H9 (cell line): ENCODE measurements around the gene NPTN. TPM values are rescaled to one million over a fixed set of nuclear protein-coding genes. Genes with fewer than 3 reads are reported as not detected.

Experiments used
- DNase-seq: peaks from one replicate; pipeline ENCODE4 v3.0.0-alpha.2; 2017
- H2AFZ ChIP-seq: one replicate; pipeline ENCODE4 v1.6.1; 2013; ENCODE audit warnings: mild to moderate bottlenecking, low read length, control low read depth, moderate library complexity
- H2AK5ac ChIP-seq: 2 replicates; pipeline ENCODE4 v1.6.1; 2013; ENCODE audit warnings: low read length, control low read depth, mixed read lengths; ENCODE audit not compliant: insufficient read length
- H2BK120ac ChIP-seq: one replicate; pipeline ENCODE4 v1.6.1; 2013; ENCODE audit warnings: low read depth, mild to moderate bottlenecking, low read length, control low read depth, inconsistent platforms; ENCODE audit not compliant: poor library complexity, severe bottlenecking
- H2BK12ac ChIP-seq: 2 replicates; pipeline ENCODE4 v1.6.1; 2013; ENCODE audit warnings: low read length, control low read depth, mixed read lengths, low read depth; ENCODE audit not compliant: insufficient read length
- H2BK15ac ChIP-seq: 2 replicates; pipeline ENCODE4 v1.6.1; 2013; ENCODE audit warnings: low read depth, low read length, control low read depth
- H2BK20ac ChIP-seq: one replicate; pipeline ENCODE4 v1.6.1; 2013; ENCODE audit warnings: low read depth, mild to moderate bottlenecking, low read length, control low read depth, inconsistent platforms; ENCODE audit not compliant: poor library complexity, severe bottlenecking
- H2BK5ac ChIP-seq: 2 replicates; pipeline ENCODE4 v1.6.1; 2013; ENCODE audit warnings: low read length, control low read depth, mixed read lengths; ENCODE audit not compliant: insufficient read length
- H3K14ac ChIP-seq: 2 replicates; pipeline ENCODE4 v1.6.1; 2013; ENCODE audit warnings: low read length, control low read depth; ENCODE audit not compliant: insufficient read depth
- H3K18ac ChIP-seq: 2 replicates; pipeline ENCODE4 v1.6.1; 2013; ENCODE audit warnings: low read depth, mild to moderate bottlenecking, mixed read lengths, low read length, control low read depth; ENCODE audit not compliant: insufficient read length
- H3K23ac ChIP-seq: 2 replicates; pipeline ENCODE4 v1.6.1; 2013; ENCODE audit warnings: low read length, control low read depth, mixed read lengths, low read depth; ENCODE audit not compliant: insufficient read length
- H3K23me2 ChIP-seq: 2 replicates; pipeline ENCODE4 v1.6.1; 2013; ENCODE audit warnings: low read depth, mild to moderate bottlenecking, mixed read lengths, low read length, control low read depth; ENCODE audit not compliant: insufficient read length, poor library complexity, severe bottlenecking
- H3K27ac ChIP-seq: 2 replicates; pipeline ENCODE4 v1.5.1; 2013; ENCODE audit warnings: low read length, control low read depth, mixed read lengths, low read depth; ENCODE audit not compliant: insufficient read length
- H3K27me3 ChIP-seq: 2 replicates; pipeline ENCODE4 v1.6.1; 2013; ENCODE audit warnings: low read length, control low read depth, inconsistent platforms; ENCODE audit not compliant: insufficient read depth
- H3K4ac ChIP-seq: 2 replicates; pipeline ENCODE4 v1.6.1; 2013; ENCODE audit warnings: low read depth, mild to moderate bottlenecking, control low read depth, inconsistent platforms, low read length, moderate library complexity
- H3K4me1 ChIP-seq: 2 replicates; pipeline ENCODE4 v1.6.1; 2013; ENCODE audit warnings: low read length, control low read depth, inconsistent platforms; ENCODE audit not compliant: insufficient read depth
- H3K4me2 ChIP-seq: 2 replicates; pipeline ENCODE4 v1.6.1; 2013; ENCODE audit warnings: low read length, control low read depth, mixed read lengths; ENCODE audit not compliant: insufficient read length, insufficient read depth
- H3K56ac ChIP-seq: 2 replicates; pipeline ENCODE4 v1.6.1; 2013; ENCODE audit warnings: low read depth, mild to moderate bottlenecking, mixed read lengths, low read length, control low read depth; ENCODE audit not compliant: insufficient read length
- H3K79me1 ChIP-seq: 2 replicates; pipeline ENCODE4 v1.6.1; 2013; ENCODE audit warnings: low read depth, mild to moderate bottlenecking, moderate library complexity, low read length, control low read depth, inconsistent platforms; ENCODE audit not compliant: insufficient read depth, poor library complexity, severe bottlenecking
- H3K79me2 ChIP-seq: 2 replicates; pipeline ENCODE4 v1.6.1; 2013; ENCODE audit warnings: low read length, control low read depth, inconsistent platforms; ENCODE audit not compliant: insufficient read depth
- H3K9ac ChIP-seq: 2 replicates; pipeline ENCODE4 v1.6.1; 2013; ENCODE audit warnings: low read length, control low read depth, mixed read lengths; ENCODE audit not compliant: insufficient read length; ENCODE audit errors: extremely low read depth
- H3K9me3 ChIP-seq: one replicate; pipeline ENCODE4 v1.6.1; 2013; ENCODE audit warnings: low read depth, low read length, inconsistent platforms; ENCODE audit not compliant: control insufficient read depth
- H3T11ph ChIP-seq: one replicate; pipeline ENCODE4 v1.6.1; 2013; ENCODE audit warnings: mild to moderate bottlenecking, low read length, control low read depth, inconsistent platforms
- H4K20me1 ChIP-seq: one replicate; pipeline ENCODE4 v1.6.1; 2013; ENCODE audit not compliant: control insufficient read depth, insufficient read length, insufficient read depth
- H4K5ac ChIP-seq: 2 replicates; pipeline ENCODE4 v1.6.1; 2013; ENCODE audit warnings: low read depth, mild to moderate bottlenecking, mixed read lengths, low read length, control low read depth; ENCODE audit not compliant: insufficient read length
- H4K8ac ChIP-seq: replicated peaks from 2 replicates; pipeline ENCODE4 v1.6.1; 2013; ENCODE audit warnings: low read length, control low read depth, mixed read lengths, low read depth; ENCODE audit not compliant: insufficient read length
- H4K91ac ChIP-seq: 2 replicates; pipeline ENCODE4 v1.6.1; 2013; ENCODE audit warnings: low read depth, mild to moderate bottlenecking, moderate library complexity, mixed read lengths, low read length, control low read depth; ENCODE audit not compliant: insufficient read length
- H3K27ac Mint-ChIP-seq, 3 experiments: 2 replicates in 2 of 3; 3 replicates in 1 of 3; pipeline ENCODE4 v1.8.0; 2020 to 2021; ENCODE audit warnings: mixed read lengths in 3 of 3, mild to moderate bottlenecking in 1 of 3, moderate library complexity in 1 of 3
- H3K27me3 Mint-ChIP-seq: 2 replicates; pipeline ENCODE4 v1.8.0; 2021; ENCODE audit warnings: low read depth, mild to moderate bottlenecking, moderate library complexity, mixed read lengths
- H3K36me3 Mint-ChIP-seq, 3 experiments: 2 replicates in 2 of 3; 3 replicates in 1 of 3; pipeline ENCODE4 v1.8.0; 2020 to 2021; ENCODE audit warnings: low read depth in 3 of 3, mixed read lengths in 3 of 3; ENCODE audit not compliant: insufficient read depth in 1 of 3
- H3K4me1 Mint-ChIP-seq, 2 experiments: 2 replicates each; pipeline ENCODE4 v1.8.0; 2020; ENCODE audit warnings: mixed read lengths in 2 of 2
- H3K4me3 Mint-ChIP-seq, 2 experiments: 2 replicates in 1 of 2; 3 replicates in 1 of 2; pipeline ENCODE4 v1.8.0; 2020 to 2021; ENCODE audit warnings: mild to moderate bottlenecking in 2 of 2, mixed read lengths in 2 of 2, moderate library complexity in 1 of 2
- H3K9me3 Mint-ChIP-seq, 2 experiments: 2 replicates in 1 of 2; 3 replicates in 1 of 2; pipeline ENCODE4 v1.8.0; 2020; ENCODE audit warnings: mild to moderate bottlenecking in 2 of 2, mixed read lengths in 2 of 2, moderate library complexity in 1 of 2
- WGBS: extraction: QIAGEN DNeasy Blood & Tissue Kit; methylation state at CpG from one replicate; pipeline ENCODE4 v1.1.7; 2013; ENCODE audit warnings: missing lambda C conversion rate, low lambda C conversion rate, mixed read lengths; ENCODE audit not compliant: insufficient read length; ENCODE audit errors: extremely low coverage; 5-methylcytosine and 5-hydroxymethylcytosine counted together
- total RNA-seq: library from RNA; stranded (reverse); gene quantifications from 2 replicates; pipeline ENCODE4 v1.2.1, GENCODE V29; 2021
- TF ChIP-seq, protein P1 (sequence below): fragments of 200-600 bp; sonication (generic); conservative IDR thresholded peaks from 3 replicates; pipeline ENCODE4 v1.8.0; 2021; ENCODE audit warnings: antibody characterized with exemption, mild to moderate bottlenecking

The NPTN gene
- total RNA-seq, 1 experiment from 2014 or later, result 89.1 TPM

DNA sequence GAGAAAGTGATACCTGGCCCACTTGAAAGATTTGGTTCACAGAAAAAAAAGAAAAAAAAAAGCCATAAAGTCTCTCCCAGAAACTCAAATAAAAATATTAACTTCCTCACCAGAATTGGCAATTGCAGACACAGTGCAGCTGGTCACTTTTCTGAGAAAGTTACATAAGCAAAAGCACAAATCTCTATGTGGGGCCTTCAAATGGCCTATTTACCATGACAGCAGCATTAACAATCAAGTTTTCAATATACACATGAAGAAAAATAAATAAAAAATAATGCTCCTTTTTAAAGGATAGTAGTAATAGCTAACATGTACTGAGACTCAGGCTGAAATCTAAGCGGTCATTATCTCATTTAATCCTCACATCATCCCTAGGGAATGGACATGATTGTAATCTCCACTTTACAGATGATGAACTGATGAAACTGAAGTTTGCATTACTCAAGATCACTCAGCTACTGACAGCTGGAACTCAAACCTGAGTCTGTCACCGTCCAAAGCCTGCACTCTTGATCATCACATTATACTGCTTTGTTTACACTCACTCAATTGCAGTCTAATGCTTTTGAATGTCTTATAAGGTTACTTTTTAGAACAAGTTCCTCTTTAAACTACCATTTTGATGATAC lies 3.3 kb downstream of the NPTN start:
- Histone ChIP-seq H3K27ac (no peak overlapping the region), H3K79me1 (peaks cover 3% of the 10 kb centered on the region), H3K23ac (no peak overlapping the region), H3K4me1 (peaks cover 8% of the 10 kb centered on the region; the same call in 1 of the 2 replicates), H2AFZ (no peak overlapping the region), H3K4ac (no peak overlapping the region), H2BK15ac (no peak overlapping the region), H3K27me3 (no peaks in the 10 kb centered on the region), H2BK12ac (no peak overlapping the region), H3K14ac (no peak overlapping the region), H3K18ac (no peak overlapping the region), H3T11ph (no peak overlapping the region), H3K4me2 (no peak overlapping the region), H4K91ac (no peak overlapping the region), H3K56ac (no peak overlapping the region), H3K9ac (no peak overlapping the region), H3K23me2 (peaks cover 12% of the 10 kb centered on the region), H3K9me3 (no peaks in the 10 kb centered on the region), H2BK20ac (no peak overlapping the region), H3K79me2 (peaks cover 37% of the 10 kb centered on the region; the same call in 1 of the 2 replicates), H2AK5ac (no peak overlapping the region), H2BK120ac (no peak overlapping the region), H4K5ac (no peak overlapping the region), H4K8ac (no peak overlapping the region), H4K20me1 (no peaks in the 10 kb centered on the region), H2BK5ac (no peak overlapping the region)
- TF ChIP-seq, protein P1, sequence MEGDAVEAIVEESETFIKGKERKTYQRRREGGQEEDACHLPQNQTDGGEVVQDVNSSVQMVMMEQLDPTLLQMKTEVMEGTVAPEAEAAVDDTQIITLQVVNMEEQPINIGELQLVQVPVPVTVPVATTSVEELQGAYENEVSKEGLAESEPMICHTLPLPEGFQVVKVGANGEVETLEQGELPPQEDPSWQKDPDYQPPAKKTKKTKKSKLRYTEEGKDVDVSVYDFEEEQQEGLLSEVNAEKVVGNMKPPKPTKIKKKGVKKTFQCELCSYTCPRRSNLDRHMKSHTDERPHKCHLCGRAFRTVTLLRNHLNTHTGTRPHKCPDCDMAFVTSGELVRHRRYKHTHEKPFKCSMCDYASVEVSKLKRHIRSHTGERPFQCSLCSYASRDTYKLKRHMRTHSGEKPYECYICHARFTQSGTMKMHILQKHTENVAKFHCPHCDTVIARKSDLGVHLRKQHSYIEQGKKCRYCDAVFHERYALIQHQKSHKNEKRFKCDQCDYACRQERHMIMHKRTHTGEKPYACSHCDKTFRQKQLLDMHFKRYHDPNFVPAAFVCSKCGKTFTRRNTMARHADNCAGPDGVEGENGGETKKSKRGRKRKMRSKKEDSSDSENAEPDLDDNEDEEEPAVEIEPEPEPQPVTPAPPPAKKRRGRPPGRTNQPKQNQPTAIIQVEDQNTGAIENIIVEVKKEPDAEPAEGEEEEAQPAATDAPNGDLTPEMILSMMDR, result no peak
- WGBS, result no CpG with 5 or more reads among the region's 2 CpGs
- no peak for DNase-seq
- Mint-ChIP-seq H3K4me3 (no peak overlapping the region), H3K27me3 (no peaks in the 10 kb centered on the region; the same call in 1 of the 2 replicates), H3K27ac (no peak overlapping the region; a peak in 1 of 7 replicates), H3K36me3 (no peaks in the 10 kb centered on the region), H3K9me3 (no peaks in the 10 kb centered on the region), H3K4me1 (peaks cover 48 to 49% of the 10 kb centered on the region in 2 experiments)
